Heart left ventricle (tissue), 16 donors: ENCODE data around the gene PPP1R12B. TPM values are rescaled to one million over a fixed set of nuclear protein-coding genes. Genes with fewer than 3 reads are reported as not detected.

Experiments used
- ATAC-seq, 4 donors: fragments of 200-7000 bp; cut with Tn5 transposase; one replicate each; pipeline ENCODE4 v1.9.1; 2020 to 2022; ENCODE audit warnings: moderate library complexity in 4 of 4, mild to moderate bottlenecking in 3 of 4, moderate number of reproducible peaks in 1 of 4
- DNase-seq, 5 donors: peaks; one replicate each; pipeline ENCODE4 v3.0.0-alpha.2; 2020
- H3K27ac ChIP-seq, 12 donors: fragments of 200-600 bp; sonication (generic) in 4 of 12; one replicate each; pipeline versions ENCODE4 v1.5.0 to v1.8.0; 2016 to 2022; ENCODE audit warnings: mild to moderate bottlenecking in 2 of 12
- H3K27me3 ChIP-seq, 9 donors: fragments of 200-600 bp; sonication (generic) in 2 of 9; one replicate each; pipeline versions ENCODE4 v1.5.1 to v1.8.0; 2016 to 2022; ENCODE audit warnings: mild to moderate bottlenecking in 3 of 9
- H3K36me3 ChIP-seq, 9 donors: fragments of 200-600 bp; sonication (generic) in 2 of 9; one replicate each; pipeline versions ENCODE4 v1.5.0 to v1.8.0; 2018 to 2022; ENCODE audit warnings: mild to moderate bottlenecking in 2 of 9
- H3K4me1 ChIP-seq, 12 donors: fragments of 200-600 bp; sonication (generic) in 4 of 12; one replicate each; pipeline versions ENCODE4 v1.5.0 to v1.8.0; 2016 to 2022; ENCODE audit warnings: mild to moderate bottlenecking in 3 of 12
- H3K4me3 ChIP-seq, 12 donors: fragments of 200-600 bp; sonication (generic) in 4 of 12; one replicate each; pipeline versions ENCODE4 v1.5.0 to v1.8.0; 2017 to 2022; ENCODE audit warnings: mild to moderate bottlenecking in 9 of 12, moderate library complexity in 4 of 12
- H3K9me3 ChIP-seq, 12 donors: fragments of 200-600 bp; sonication (generic) in 4 of 12; one replicate each; pipeline versions ENCODE4 v1.5.0 to v1.8.0; 2016 to 2022; ENCODE audit warnings: mild to moderate bottlenecking in 1 of 12
- CTCF ChIP-seq, 12 donors: fragments of 200-600 bp; sonication (generic) in 4 of 12; IDR thresholded peaks; one replicate each; pipeline versions ENCODE4 v1.5.0 to v1.8.0; 2018 to 2022; ENCODE audit warnings: antibody characterized with exemption in 12 of 12, mild to moderate bottlenecking in 5 of 12
- POLR2A ChIP-seq, 2 donors: fragments of 450-650 bp; IDR thresholded peaks; one replicate each; pipeline ENCODE4 v1.6.1; 2017; ENCODE audit warnings: antibody characterized with exemption in 2 of 2, mild to moderate bottlenecking in 2 of 2, moderate library complexity in 2 of 2
- WGBS, 4 donors: extraction: QIAGEN DNeasy Blood & Tissue Kit in 2 of 4; methylation state at CpG; one replicate each; pipeline versions ENCODE4 v1.1.5 to v1.1.7; 2013 to 2018; 5-methylcytosine and 5-hydroxymethylcytosine counted together
- intact Hi-C, 10 donors: fragments of 100-400 bp; cut with DNase I; formaldehyde crosslinking; loops; one replicate each; pipeline versions ENCODE4 v1.11.1 to v1.14.2; 2022
- polyA plus RNA-seq, 2 donors: library from polyadenylated mRNA; stranded (reverse); fragments of 200-250 nt; gene quantifications; one replicate each; pipeline ENCODE4 v1.2.3, GENCODE V29; 2013
- total RNA-seq, 9 donors: library from RNA; depleted of rRNA in 2 of 9; stranded (reverse); fragments of >200 nt in 2 of 9; fragmentation: NEBNext Ultra II Directional in 3 of 9; extraction: Animal tissue kit (Norgen Biotek cat#: 25700) in 3 of 9; gene quantifications; one replicate each; pipeline versions ENCODE4 v1.1.0 to v1.2.4, GENCODE V29; 2016 to 2023
- donor health status: ischemic (EF 13 %, LVEDD 7.1; RV severe dilation, severe dysfunction).
- donor health status: healthy with polysubstance abuse.
- donor health status: DM: no; HTN: yes; CAD: no.
- donor health status: DM: no; HTN: no; CAD: no.
- donor health status: ischemic (EF 25% LVEDD 6.9; RV normal size, moderate dysfunction).
- donor health status: ischemic (EF 25% LVEDD 5.7; RV mildly dilated, moderate dysfunction).
- donor health status: healthy.
- donor health status: DM: yes; HTN: yes; CAD: no.
- donor health status: ischemic (EF 35%, LVEDD 5.7; RV mildly dilated, moderate dysfunction).
- donor health status: nonischemic (EF 11% LVEDD 7.7; RV severe dilation, severe dysfunction).
- donor health status: DM: yes; HTN: yes; CAD: no.
- donor health status: PGD.
- donor health status: ischemic (EF 29% LVEDD 5.4; RV normal size, mild dysfunction).
- donor health status: nonischemic (EF 23%, LVEDD 6.1; RV moderate dilation, normal function).

PPP1R12B gene
- total and polyA plus RNA-seq, 11 donors, result 49.9 to 972 (median 559) TPM

GRCh38 chr1:202639500-202639899, 291.0 kb downstream of the PPP1R12B start:
- Histone ChIP-seq H3K9me3 (no peaks in the 10 kb centered on the region), H3K27ac (no peak overlapping the region), H3K36me3 (no peaks in the 10 kb centered on the region), H3K27me3 (peaks cover 16 to 93% (median 26%) of the 10 kb centered on the region in 9 donors), H3K4me3 (no peak overlapping the region), H3K4me1 (peaks cover 0 to 32% (median 13%) of the 10 kb centered on the region in 12 donors)
- TF ChIP-seq CTCF (IDR thresholded peaks at IDR 0.05) (no peak), POLR2A (IDR thresholded peaks at IDR 0.05) (no peak)
- intact Hi-C loops, result no loop called here
- WGBS, 4 donors, result 82 to 90% (median 83%) methylated on average over 9 of the region's 9 CpGs
- DNase-seq (peak in 1 of 5 donors; percentile 33), ATAC-seq (no peak)

GRCh38 chr1:202642212-202642611, 293.7 kb downstream of the PPP1R12B start:
- H3K27me3 ChIP-seq, result peaks cover 16 to 94% (median 28%) of the 10 kb centered on the region in 9 donors

More at GRCh38 chr1:202642212-202642611, 293.7 kb downstream of the PPP1R12B start:
- 29 to 53% (median 30%) methylated on average over 11 to 20 of the region's 20 CpGs for WGBS, 4 donors
- ATAC-seq, result no peak
- intact Hi-C loops, result no loop called here
- no peak for DNase-seq
- TF ChIP-seq POLR2A (IDR thresholded peaks at IDR 0.05) (no peak), CTCF (IDR thresholded peaks at IDR 0.05) (no peak)
- Histone ChIP-seq H3K9me3 (no peaks in the 10 kb centered on the region), H3K4me3 (peak overlapping the region in 7 of 12 donors; percentile 25 to 47 (median 43)), H3K4me1 (peaks cover 0 to 32% (median 13%) of the 10 kb centered on the region in 12 donors), H3K36me3 (no peaks in the 10 kb centered on the region), H3K27ac (no peak overlapping the region)

Other genes starting within 250 kb of the PPP1R12B start
- under 1 TPM in 1 of 9 donors, not detected in 8; 0.05 TPM for gene GPR37L1, start 225.8 kb upstream of the PPP1R12B start, total RNA-seq
- under 1 TPM; 0.03 to 0.04 TPM for gene GPR37L1, start 225.8 kb upstream of the PPP1R12B start, polyA plus RNA-seq
- gene ARL8A, start 204.0 kb upstream of the PPP1R12B start, total RNA-seq, result 10 to 100 TPM; 33.0 to 86.4 (median 75.6) TPM
- gene ARL8A, start 204.0 kb upstream of the PPP1R12B start, polyA plus RNA-seq, result 10 to 100 TPM; 22.6 to 35.5 TPM
- gene PTPN7, start 188.1 kb upstream of the PPP1R12B start, total RNA-seq, result 10 to 100 TPM in 1 of 9 donors, 1 to 10 TPM in 3, under 1 TPM in 4, not detected in 1; 0.30 to 10.3 (median 0.86) TPM
- gene PTPN7, start 188.1 kb upstream of the PPP1R12B start, polyA plus RNA-seq, result under 1 TPM; 0.19 to 0.36 TPM
- gene LGR6, start 154.9 kb upstream of the PPP1R12B start, total RNA-seq, result 1 to 10 TPM in 6 of 9 donors, under 1 TPM in 3; 0.29 to 3.5 (median 1.8) TPM
- 1 to 10 TPM; 1.3 to 1.7 TPM for gene LGR6, start 154.9 kb upstream of the PPP1R12B start, polyA plus RNA-seq
- gene UBE2T, start 6.8 kb upstream of the PPP1R12B start, total RNA-seq, result 10 to 100 TPM in 5 of 9 donors, 1 to 10 TPM in 4; 8.6 to 18.9 (median 10.7) TPM
- gene UBE2T, start 6.8 kb upstream of the PPP1R12B start, polyA plus RNA-seq, result 10 to 100 TPM in 1 of 2 donors, 1 to 10 TPM in 1; 6.9 to 47.8 TPM